Globus pallidus (tissue), 1 donor: ENCODE data around the gene APMAP.
"Not testable (repeated sequence)": the region's sequence is repeated elsewhere in the genome, so short reads cannot be mapped to it uniquely, and the experiment has no call there.

ENCODE experiments used
- DNase-seq: peaks from one replicate; pipeline ENCODE4 v3.0.0-alpha.2; 2015; ENCODE audit warnings: low spot score

APMAP gene

DNA sequence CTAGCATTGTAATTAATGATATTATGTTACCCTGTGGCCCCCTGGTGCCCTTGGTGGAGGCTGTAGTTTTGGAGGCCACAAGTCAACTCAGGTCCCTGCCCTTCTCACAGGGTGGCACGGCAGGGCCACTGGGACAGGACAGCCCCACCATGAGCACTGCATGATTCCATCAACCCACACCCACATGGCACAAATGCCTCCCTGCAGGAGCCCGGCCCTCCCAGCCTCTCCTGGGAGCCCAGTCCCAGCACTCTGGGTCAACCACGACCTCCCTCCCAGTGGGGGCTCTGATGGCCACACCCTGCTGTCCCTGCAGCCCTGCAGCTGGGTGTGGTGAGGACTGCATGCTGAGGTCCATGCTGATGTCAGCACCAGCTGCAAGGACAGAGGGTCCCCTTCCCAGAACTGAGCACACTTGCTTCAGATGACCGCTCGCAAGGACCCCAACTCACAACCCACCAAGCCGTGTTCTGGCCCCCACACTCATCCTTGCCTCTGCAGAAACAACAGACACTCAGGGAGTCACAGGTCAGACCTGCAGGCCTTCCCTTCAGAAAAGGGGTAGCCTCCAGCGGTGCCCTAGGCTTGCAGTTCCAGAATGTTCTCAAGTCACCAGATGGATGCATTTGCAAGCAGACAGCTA, 59.2 kb downstream of the APMAP start:
- DNase-seq: no peak

DNA sequence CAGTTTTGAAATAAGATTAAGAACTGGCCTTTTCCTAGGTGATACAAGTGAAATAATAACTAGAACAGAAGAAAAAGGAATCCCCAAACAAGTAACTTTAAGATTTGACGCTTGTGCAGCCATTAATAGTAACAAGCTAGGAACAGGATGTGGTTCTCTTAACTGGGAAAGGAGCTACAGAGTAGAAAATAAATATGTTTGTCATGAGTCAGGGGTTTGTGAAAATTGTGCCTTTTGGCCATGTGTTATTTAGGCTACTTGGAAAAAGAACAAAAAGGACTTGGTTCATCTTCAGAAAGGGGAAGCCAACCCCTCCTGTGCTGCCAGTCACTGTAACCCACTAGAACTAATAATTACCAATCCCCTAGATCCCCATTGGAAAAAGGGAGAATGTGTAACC, 60.7 kb downstream of the APMAP start:
- DNase-seq: not testable (repeated sequence)

DNA sequence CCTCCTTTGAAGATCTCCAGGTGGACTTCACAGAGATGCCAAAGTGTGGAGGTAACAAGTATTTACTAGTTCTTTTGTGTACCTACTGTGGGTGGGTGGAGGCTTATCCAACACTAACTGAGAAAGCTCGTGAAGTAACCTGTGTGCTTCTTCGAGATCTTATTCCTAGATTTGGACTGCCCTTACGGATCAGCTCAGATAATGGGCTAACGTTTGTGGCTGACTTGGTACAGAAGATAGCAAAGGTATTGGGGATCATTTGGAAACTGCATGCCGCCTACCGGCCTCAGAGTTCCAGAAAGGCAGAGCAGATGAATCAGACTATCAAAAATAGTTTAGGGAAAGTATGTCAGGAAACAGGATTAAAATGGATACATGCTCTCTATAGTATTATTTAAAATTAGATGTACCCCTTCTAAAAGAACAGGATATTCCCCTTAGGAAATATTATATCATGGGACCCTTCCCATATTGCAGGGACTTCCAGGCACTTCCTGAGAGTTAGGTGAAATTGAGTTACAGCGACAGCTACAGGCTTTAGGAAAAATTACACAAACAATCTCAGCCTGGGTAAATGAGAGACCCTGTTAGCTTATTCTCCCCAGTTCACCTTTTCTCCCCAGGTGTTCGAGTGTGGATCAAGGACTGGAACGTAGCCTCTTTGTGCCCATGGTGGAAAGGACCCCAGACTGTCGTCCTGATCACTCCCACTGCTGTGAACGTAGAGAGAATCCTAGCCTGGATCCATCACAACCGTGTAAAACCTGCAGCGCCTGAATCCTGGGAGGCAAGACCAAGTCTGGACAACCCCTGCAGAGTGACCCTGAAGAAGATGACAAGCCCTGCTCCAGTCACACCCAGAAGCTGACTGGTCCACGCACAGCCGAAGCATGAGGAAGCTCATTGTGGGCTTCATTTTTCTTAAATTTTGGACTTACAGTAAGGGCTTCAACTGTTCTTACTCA, 61.5 kb downstream of the APMAP start:
- not testable (repeated sequence) for DNase-seq

DNA sequence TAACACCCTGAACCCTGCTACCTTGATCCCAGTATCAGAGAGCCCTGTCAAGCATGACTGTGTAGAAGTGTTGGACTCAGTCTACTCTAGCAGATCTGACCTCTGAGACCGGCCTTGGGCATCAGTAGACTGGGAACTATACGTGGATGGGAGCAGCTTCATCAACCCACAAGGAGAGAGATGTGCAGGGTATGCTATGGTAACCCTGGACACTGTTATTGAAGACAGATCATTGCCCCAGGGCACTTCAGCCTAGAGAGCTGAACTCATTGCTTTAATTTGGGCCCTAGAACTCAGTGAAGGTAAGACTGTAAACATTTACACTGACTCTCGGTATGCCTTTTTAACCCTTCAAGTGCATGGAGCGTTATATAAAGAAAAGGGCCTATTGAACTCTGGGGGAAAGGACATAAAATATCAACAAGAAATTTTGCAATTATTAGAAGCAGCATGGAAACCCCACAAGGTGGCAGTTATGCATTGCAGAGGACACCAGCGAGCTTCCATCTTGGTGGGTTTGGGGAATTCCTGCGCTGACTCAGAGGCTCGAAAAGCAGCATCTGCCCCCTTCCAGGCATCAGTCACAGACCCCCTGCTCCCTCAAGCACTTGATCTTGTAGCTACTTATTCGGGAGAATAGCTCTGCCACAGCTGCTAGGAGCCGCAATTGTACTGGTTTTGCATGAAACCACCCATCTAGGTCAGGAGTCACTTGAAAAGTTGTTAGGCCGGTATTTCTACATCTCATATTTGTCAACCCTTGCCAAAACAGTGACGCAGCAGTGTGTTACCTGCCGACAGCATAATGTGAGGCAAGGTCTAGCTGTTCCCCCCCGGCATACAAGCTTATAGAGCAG, 62.5 kb downstream of the APMAP start:
- not testable (repeated sequence) for DNase-seq

DNA sequence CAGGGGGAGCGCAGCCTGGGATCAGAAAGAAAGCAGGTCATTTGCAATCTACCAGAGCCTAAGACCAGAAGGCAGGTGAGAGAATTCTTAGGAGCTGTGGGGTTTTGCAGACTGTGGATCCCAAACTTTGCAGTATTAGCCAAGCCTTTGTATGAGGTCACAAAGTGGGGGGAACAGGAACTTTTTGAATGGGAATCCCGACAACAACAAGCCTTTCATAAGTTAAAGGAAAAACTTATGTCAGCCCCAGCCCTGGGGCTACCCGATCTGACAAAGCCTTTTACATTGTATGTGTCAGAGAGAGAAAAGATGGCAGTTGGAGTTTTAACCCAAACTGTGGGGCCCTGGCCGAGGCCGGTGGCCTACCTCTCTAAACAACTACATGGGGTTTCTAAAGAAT, 63.3 kb downstream of the APMAP start:
- not testable (repeated sequence) for DNase-seq

DNA sequence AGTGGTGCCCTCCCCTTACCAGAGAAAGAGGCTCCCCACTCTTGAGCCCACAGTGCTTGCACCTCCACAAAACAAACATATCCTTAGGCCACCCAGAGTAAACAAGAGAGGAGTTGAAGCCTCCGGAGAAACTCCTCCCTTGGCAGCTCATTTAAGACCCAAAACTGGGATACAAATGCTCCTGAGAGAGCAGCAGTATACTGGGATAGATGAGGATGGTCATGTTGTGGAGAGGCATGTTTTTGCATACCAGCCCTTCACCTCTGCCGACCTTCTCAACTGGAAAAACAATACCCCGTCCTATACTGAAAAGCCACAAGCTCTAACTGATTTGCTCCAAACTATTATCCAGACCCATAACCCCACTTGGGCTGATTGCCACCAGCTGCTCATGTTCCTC, 71.8 kb downstream of the APMAP start:
- not testable (repeated sequence) for DNase-seq

DNA sequence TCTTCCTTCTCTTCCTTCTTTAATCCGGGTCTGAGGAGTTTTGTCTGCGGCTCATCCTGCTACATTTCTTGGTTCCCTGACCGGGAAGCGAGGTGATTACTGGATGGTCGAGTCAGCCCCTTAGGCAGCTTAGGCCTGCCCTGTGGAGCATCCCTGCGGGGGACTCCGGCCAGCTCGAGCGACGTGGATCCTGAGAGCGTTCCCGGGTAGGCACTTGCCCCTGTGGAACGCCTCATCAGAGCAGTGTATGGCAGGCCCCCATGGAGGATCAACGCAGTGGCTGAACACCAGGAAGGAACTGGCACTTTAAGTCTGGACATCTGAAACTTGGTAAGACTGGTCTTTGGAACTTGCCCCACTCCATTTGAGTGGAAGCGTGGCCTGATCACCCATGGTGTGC, 72.9 kb downstream of the APMAP start:
- DNase-seq: not testable (repeated sequence)

DNA sequence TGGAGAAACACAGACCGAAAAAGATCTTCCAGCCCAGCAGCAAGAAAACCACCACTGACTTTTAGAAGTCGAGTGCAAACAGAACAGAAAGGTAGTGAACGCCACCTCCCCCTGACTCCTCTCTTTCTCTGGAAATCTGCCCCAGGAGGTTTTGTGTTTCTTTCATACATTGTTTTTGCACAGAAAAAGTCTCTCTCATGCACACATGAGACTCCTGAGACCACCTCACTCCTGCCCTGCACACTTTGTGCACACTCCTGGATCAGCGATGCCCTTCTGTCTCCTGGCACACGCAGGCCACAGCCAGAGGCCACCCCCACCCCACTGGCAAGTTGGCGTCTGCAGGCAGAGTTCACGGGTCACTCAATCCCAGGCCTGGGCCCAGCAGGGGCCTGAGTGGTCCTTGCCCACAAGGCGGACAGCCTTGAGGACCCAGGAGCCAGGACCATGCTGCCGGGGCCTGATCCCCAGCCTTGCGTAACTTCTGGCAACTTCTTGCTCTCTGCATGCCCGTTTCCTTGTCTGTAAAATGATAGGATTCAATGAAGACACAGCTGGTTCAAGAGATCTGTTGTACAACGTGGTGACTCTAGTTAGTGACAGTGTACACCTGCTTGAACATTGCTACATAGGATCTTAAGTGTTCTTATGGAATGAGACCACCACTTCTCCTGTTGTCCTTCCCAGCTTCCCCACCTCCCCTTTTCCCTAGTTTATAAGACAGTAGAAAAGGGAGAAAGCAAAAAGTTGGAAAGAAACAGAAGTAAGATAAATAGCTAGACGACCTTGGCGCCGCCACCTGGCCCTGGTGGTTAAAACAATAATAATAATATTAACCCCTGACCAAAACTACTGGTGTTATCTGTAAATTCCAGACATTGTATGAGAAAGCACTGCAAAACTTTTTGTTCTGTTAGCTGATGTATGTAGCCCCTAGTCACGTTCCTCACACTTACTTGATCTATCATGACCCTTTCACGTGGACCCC, 73.7 kb downstream of the APMAP start:
- peak; percentile 8 for DNase-seq

DNA sequence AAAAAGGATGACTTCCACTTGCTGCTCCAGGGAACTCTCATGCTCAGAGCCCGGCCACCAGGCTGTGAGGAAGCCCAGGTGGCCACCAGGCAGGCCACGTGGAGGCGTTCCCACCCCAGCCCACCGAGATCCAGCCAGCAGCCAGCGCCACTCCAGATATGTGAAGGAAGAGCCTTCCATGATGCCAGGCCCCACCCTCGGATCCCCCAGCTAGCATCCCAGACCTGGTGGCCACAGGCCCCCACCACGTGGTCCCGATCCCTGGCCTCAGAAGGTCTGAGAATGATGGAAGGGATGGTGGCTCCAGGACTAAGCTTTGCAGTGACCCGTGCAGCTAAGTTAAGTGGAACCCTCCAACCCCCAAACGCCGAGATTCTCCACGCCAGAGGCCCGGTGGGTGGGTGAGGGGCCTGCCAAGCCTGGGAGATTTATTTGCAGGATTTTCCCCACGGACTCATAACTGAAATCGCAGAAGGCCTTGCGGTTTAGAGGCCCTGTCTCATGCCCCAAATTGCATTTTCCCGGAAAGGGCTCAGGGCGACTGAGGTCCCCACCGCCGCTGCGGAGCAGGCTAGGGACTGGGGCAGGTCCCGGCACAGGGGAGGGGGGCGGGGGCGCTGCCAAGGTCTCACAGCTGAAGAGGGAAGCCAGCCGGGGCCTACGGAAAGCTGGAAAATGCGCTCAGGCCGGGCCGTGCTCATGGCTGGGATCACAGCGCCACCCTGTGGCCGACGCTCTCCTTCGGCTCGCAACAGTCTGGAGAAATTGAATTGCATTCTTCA, 74.6 kb downstream of the APMAP start:
- DNase-seq: peak; percentile 71

DNA sequence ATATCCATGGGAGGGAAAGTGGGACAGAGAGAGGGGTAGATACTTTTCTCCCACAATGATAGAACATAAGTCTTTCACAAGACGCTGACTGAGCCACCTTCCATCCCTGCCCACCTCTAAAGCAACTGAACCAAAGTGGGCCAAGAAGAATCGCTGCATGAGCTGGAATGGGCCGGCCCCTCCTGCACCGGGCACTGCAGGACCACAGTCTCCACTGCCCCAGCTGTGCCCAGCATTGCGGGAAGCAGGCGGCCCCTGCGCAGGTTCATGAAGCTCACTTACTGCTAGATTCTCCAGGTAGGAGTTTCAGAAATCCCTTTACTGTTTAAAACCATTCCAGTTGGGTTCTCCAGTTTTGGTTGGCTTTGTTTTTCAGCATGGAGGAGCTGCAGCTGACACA, 75.5 kb downstream of the APMAP start:
- DNase-seq: no peak

DNA sequence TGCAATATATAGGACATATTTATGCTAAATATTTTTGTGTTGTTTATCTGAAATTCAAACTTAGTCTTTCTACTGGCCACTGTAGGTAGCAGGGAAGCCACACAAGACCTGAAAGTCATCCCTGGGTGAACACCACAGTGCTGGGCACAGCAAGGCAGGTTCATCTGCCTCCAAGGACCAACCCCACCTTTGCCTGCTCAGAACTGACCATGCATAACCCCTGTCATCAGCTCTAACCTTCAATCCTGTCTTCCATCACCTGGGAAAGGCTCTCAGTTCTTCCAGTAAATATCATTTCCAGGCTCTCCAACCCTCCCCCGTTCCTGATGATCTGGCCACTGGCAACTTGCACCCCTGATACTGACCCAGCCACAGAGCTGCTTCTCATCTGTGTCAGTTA, 76.1 kb downstream of the APMAP start:
- no peak for DNase-seq

DNA sequence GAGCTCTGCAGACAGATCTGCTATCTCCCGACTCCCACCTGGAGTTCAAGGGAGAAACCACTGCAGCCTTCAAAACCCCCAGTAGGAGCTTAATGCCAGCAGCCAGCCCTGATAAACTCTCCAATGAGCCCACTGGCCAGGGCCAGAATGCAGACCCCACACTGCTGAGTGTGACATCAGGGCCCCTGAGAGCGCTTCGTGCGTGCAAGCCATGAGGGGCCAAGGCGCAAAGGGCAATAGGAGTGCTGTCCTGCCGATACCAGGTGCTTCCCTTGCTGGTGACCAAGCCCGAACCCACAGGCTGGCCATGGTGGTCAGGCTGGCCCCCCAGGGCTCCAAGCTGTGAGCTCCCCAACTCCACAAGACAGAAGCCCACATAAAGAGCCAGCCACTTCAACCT, 76.7 kb downstream of the APMAP start:
- no peak for DNase-seq

DNA sequence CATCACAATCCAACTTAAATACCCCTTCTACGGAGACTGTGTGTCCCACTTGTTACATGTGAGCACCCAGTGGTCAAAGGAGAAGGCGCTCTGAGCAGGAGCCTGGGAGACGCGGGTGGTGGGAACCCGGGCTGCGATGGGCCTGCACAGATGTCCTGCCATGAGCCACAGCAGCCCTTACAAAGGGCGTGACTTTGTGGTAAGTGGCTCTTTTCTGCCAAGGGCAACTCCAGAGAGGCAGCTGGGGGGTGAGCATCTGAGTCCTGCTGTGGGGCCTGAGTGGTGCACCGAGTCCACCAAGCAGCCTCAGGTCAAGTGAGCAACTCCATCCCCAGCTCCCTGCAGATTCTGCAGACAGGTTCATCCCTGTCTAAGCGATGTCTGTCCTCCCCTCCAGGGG, 77.1 kb downstream of the APMAP start:
- DNase-seq: no peak

DNA sequence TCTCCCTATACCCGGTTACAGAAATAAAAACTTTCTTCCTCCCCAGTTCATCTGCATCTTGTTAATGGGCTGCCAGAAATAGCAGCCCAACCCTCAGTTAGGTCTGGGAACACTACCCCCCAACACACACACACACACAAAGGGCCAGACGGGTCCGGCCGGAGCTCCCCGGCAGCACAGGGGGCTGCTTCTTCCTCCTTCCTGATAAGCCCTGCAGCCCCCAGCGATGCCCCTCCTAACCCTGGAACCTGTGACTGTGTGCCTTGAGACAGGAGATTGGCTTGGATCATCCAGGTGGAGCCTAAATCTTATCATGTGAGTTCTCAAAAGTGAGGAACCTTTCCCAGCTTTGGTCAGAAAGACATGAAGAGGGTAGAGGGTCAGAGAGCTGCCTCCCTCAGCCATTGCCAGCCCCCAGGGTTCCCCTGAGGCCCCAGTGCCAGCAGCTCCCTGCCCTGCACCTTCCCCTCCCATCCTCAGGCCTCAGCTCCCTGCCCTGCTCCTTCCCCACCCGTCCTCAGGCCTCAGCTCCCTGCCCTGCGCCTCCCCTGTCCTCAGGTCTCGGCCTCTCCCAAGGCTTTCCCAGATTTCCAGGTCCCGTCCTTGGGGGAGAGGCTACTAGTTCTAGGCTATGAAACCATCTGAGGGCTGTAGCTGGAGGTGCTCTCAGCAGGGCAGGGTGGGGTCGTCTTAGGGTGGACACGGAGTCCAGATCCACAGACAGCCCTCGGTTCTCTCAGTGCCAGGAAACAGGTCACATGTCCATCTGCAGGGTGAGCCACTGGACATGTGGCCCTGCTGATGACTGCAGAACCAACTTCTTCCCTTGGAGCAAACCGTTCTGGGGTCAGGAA, 77.9 kb downstream of the APMAP start:
- no peak for DNase-seq

DNA sequence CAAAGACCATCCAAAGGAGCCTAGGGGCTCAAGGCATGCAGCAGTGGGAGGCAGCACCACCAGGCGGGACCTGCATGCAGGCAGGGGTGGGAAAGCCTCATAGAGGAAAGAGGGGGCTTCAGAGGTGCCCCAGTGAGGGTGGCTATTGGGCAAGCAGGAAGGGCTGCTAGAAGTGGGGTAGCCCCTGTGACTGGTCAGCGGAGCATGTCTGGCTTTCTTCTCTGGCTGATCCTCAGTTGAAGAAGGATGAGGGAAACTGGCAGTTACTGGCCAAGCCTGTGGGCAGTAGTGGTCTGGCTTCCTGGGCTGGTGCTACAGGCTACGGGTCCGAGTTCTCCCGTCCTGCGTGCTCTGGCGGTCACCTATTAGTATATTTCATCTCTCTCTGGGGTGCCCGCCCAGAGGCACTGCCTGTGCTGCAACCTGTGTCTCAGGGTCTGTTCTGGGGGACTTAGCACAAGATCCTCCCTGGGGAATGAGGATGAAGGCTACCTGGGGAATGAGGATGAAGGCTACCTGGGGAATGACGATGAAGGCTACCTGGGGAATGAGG, 79.4 kb downstream of the APMAP start:
- no peak for DNase-seq
